ENCODE results near the gene REXO1. TPM values are rescaled to one million over a fixed set of nuclear protein-coding genes. Genes with fewer than 3 reads are reported as not detected.

The REXO1 gene
- total and polyA plus RNA-seq, 9 of the 15 experiments (the other 6 are each of a cell fraction or from before 2014, with no cell fraction given) = 0.04 to 63.3 (median 15.8) TPM

GRCh38 chr19:1848399-1849131 is at the start of gene REXO1 (continued):
- TF ChIP-seq ZNF12 (CRISPR knock-in tag; IDR thresholded peaks at IDR 0.05) = no peak
- no peak for TF ChIP-seq SRSF9 (IDR thresholded peaks at IDR 0.05; ENCODE audit: borderline replicate concordance, low read depth, low read length)
- TF ChIP-seq CLOCK (CRISPR knock-in tag; IDR thresholded peaks at IDR 0.05; ENCODE audit: borderline replicate concordance) = no peak
- peak; percentile 35; the same call in 1 of the 2 replicates for TF ChIP-seq MTA1 (IDR thresholded peaks at IDR 0.05; ENCODE audit: borderline replicate concordance)
- TF ChIP-seq ETV6 (IDR thresholded peaks at IDR 0.05; ENCODE audit: borderline replicate concordance in 1 of 2, low read depth in 2 of 2, low read length in 1 of 2) = no peak
- no peak for TF ChIP-seq ETV6 (CRISPR knock-in tag; IDR thresholded peaks at IDR 0.05; ENCODE audit: borderline replicate concordance)
- peak; percentile 26 for TF ChIP-seq U2AF1 (optimal IDR thresholded peaks at IDR 0.05; ENCODE audit: low read depth, low read length)
- 0 out of 2 replicates have a peak, but pooled peaks have one; percentile 15 for TF ChIP-seq CBFA2T3 (IDR thresholded peaks at IDR 0.05)
- TF ChIP-seq TFAM (CRISPR knock-in tag; conservative IDR thresholded peaks at IDR 0.05) = no peak
- no peak for TF ChIP-seq ZBTB26 (CRISPR knock-in tag; IDR thresholded peaks at IDR 0.05)
- no peak for TF ChIP-seq MEF2A (IDR thresholded peaks at IDR 0.05; ENCODE audit: control insufficient read depth, low read depth, low read length)
- TF ChIP-seq SMAD3 (CRISPR knock-in tag; conservative IDR thresholded peaks at IDR 0.05) = peak; percentile 87
- TF ChIP-seq NFE2L1 (tag; IDR thresholded peaks at IDR 0.05; ENCODE audit: borderline replicate concordance, low read depth) = no peak
- TF ChIP-seq ZNF124 (CRISPR knock-in tag; IDR thresholded peaks at IDR 0.05) = no peak
- TF ChIP-seq SAP30 (IDR thresholded peaks at IDR 0.05; ENCODE audit: borderline replicate concordance, insufficient read depth, low read depth, low read length, poor library complexity, severe bottlenecking) = no peak
- 0 out of 2 replicates have a peak, but pooled peaks have one; percentile 46 for TF ChIP-seq TCF7 (IDR thresholded peaks at IDR 0.05; ENCODE audit: borderline replicate concordance)
- TF ChIP-seq ADNP (tag; IDR thresholded peaks at IDR 0.05) = no peak; the same call in 1 of the 2 replicates
- TF ChIP-seq ZNF133 (CRISPR knock-in tag; IDR thresholded peaks at IDR 0.05) = no peak
- no peak; the same call in 1 of the 2 replicates for TF ChIP-seq PML (IDR thresholded peaks at IDR 0.05; ENCODE audit: low read length)
- no peak for TF ChIP-seq HLTF (IDR thresholded peaks at IDR 0.05)
- no peak for TF ChIP-seq BRD4 (IDR thresholded peaks at IDR 0.05)
- TF ChIP-seq DMBX1 (CRISPR knock-in tag; IDR thresholded peaks at IDR 0.05; ENCODE audit: borderline replicate concordance) = no peak
- no peak; the same call in 1 of the 2 replicates for TF ChIP-seq CREB1 (IDR thresholded peaks at IDR 0.05)
- peak; percentile 11; the same call in 1 of the 2 replicates for TF ChIP-seq CREB1 (CRISPR knock-in tag; IDR thresholded peaks at IDR 0.05)
- no peak for TF ChIP-seq SNIP1 (IDR thresholded peaks at IDR 0.05; ENCODE audit: low read depth)
- TF ChIP-seq MAFG (tag; conservative IDR thresholded peaks at IDR 0.05) = no peak
- no peak for TF ChIP-seq CBX2 (IDR thresholded peaks at IDR 0.05; ENCODE audit: insufficient read depth, low read length, poor library complexity, severe bottlenecking)
- no peak for TF ChIP-seq ZNF551 (CRISPR knock-in tag; IDR thresholded peaks at IDR 0.05)

All from K562 (cell line).